HG02970 (cell line): Measurements from ENCODE around the gene ASF1B.

Experiments used
- ATAC-seq: cut with Tn5 transposase; IDR thresholded peaks from one replicate; pipeline ENCODE4 v1.9.1; 2021; ENCODE audit warnings: mild to moderate bottlenecking, moderate library complexity, moderate number of reproducible peaks; ENCODE audit not compliant: unreplicated experiment, low FRiP score

Gene ASF1B

DNA sequence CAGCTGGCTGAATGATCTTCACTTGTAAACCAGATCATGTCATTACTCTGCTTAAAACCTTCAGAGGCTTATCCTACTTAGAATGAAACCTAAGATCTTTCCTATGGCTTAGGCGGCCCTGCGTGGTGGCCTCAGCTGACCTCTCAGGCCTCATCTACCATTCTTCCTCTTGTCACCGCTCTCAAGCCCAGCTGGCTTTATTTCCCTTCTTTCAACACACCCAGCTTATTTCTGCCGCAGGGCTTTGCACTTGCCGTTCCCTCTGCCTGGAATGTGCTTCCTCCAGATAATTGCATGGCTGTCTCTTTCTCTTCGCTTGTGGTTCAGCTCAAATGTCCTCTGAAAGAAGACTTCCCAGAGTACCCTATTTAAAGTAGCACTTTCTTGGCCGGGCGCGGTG lies 3.6 kb upstream of the ASF1B start:
- ATAC-seq = no peak

DNA sequence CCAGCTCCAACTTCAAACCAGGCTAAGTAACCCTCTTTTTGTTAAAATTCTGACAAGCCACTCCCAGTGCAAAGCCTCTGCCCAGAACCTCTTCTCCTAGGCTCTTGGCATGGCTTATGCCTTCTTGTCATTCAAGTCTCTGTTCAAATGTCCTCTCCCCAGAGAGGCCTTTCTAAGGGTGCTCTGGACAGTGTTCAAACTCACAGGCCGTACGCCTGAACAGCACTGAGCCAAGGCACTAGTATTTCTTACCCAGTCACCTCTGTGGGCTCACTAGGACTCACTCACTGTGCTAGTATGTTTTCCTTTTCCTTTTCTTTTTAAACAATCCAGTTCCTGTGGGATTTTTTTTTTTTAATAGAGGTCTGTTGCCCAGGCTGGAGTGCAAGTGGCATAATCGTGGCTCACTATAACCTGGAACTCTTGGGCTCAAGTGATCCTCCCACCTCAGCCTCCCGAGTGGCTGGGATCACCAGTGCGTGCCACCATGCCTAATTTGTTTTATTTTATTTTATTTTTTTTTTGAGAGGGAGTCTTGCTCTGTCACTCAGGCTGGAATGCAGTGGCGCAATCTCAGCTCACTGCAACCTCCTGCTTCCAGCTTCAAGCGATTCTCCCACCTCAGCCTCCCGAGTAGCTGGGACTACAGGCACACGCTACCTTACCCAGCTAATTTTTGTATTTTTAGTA lies 2.3 kb upstream of the ASF1B start:
- ATAC-seq = no peak

DNA sequence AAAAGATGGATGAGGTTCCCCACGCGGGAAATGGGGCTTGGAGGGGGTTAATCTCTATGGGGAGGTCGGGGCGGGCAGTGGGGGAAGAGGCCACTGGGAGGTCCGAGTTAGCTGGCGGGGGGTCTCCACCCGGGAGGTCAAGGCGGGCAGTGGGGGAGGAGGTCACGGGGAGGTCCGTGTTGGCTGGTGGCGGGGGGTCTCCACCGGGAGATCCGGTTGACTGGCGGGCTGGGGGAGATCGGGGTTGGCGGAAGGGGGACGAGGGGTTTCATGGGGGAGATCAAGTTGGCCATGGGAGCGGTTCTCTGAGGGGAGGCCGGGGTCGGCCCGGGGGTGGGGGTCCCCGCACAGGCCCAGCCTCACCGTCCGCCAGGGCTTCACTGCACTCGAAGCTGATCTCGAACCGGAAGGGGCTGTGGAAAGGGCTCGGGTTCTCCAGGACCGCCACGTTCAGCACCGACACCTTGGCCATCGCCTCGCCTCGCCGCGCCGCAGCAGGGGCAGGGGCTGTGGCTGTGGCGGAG lies 342 bp downstream of the ASF1B start:
- ATAC-seq = no peak

DNA sequence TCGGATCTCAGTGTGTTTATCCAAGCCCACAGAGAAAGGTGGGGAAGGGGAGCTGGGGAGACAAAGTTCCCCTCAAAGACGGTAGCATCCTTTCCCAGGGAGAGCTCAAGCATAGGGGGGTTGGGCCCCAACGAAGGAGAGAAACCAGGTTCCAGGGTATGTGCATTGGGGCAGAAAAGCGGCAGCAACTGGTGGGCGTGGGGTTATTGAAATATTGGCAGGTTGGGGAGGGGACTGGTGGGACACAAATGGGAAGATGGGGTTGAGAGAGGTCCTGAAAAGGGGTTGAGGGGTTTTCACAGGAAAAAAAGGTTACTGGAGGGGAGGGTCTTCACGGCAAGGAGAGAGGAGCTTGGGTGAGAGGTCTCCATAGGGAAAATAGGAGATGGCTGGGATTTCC lies 1.0 kb downstream of the ASF1B start:
- ATAC-seq = no peak

DNA sequence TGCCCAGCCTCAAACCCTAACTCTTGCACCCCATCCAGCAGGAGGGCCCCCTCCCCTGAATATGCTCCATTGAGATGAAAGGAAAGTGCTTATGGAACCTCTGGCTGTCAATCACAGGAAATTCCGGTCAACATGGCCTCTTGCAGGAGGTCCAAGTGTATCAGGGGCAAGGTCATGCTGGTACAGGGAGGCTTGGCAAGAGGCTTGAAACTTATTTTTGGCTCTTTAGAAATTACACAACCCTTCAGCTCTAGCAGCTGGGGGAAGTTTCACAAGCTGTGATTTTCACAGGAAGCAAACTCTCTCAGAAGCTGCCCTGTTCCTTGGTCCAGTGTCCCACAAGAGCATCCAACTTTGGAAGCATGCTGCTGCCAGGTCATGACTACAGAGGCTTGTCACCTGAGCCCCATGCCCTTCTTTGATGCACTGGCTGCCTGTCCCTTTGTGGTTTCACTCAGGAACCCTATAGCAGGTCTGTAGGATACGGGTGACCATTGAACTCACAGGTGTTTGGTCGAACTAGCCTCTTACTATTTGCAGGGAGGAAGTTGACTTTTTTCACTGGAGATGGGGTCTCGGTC lies 8.4 kb downstream of the ASF1B start:
- ATAC-seq = no peak

DNA sequence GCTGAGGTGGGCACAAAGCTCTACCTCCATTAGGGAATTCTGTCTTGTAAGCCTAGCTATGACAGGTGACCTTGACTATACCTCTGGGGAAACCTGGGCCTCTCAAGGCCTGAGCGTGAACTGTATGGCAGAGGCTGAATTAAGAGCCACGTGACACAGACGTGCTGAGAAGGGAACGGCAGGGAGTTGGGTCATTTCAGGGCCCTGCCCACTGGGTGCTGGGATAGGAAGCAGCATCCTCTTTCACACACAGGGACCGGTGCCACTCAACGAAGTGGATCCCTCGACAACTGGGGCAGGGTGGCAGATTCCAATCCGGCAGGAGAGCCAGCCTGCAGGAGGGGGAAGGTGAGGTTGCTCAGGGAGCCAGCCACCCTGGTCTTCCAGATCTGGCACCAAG lies 9.2 kb downstream of the ASF1B start:
- ATAC-seq = no peak

DNA sequence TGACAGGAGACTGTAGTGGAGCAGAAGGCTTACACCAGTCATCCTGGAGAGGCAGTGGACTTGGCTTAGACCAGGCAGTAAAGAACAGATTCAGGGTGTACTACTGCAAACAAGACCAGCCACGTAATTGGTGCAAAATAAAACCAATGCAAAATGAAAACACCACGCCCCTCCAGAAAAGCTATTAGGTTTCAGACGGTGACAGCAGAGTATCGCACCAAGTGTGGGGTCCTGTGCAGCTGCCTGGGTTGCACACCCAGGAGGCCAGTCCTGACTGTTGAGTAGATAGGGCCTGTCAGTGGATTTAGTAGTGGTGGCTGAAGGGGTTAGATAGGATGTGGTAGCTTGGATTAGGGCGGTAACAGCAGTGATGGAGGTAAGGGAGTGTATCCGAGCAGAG lies 13.5 kb downstream of the ASF1B start:
- no peak for ATAC-seq

DNA sequence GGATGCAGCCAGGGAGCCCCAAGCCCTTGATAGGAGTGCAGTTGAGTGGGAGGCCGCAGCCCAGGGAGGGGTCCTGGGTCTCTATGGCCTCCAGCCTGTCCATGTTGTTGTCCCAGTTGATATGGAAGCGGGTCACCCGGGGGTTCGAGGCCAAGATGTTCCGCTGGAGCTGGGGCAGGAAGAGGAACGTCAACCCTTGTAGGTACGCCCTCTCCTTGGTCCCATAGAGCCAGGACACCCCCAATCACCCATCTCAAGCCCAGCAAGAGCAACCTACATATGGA lies 15.9 kb downstream of the ASF1B start:
- ATAC-seq = no peak

DNA sequence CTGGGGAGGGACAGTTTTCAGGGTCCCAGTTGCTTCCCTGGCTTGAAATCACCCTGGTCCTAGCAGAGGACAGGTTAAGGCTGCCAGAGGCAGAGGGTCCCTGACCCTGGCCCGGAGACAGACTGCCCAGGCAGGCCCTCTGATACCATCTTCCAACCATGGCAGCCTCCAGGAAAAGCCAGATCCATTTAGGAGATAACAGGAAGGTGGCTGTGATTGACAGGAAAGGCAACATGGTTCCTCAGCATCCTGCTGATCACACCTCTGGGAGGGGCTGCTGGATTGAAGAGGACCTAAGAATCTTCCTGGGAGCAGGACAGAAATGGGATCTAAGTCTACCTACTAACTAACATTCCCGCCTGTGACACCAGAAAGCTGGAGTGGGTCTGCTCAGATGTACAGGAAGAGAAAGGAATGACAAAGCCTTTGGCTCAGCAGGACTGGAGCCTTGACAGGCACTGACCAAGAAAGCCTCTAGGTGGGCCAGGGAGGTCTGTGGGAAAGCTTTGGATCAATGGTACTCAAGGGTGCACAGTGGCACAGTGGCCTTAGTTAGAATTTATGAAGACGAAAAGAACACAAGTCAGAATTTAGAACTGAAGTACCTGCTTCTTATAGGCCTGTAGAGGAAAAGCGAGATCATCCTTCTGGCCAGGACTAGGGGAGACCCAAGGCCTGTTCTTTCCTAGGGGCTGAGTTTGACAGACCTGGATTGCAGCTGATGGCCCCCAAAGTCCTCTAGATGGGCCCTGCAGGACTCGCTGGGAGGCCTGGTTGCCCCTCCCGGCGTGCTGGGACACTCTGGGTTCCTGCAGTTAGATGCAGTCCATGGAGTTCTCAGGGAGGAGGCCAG lies 16.5 kb downstream of the ASF1B start:
- ATAC-seq = no peak

DNA sequence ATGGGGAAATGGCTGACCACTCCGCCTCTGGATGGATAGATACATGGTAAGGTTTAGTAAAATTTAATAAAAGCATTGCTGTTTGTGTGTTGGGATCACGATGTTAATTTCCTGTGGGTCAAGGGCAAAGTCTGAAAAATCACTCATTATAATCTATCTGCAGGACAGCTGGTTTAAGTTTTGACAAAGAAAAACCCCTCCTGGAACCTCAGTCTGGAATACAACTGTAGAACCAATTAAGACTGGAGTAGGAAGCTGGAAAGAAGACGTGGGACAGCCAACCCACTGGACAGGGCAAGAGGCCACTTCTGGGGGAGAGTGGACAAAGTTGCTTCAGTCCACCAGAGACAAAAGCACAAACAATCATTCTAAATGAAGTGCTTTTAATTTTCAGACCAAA lies 17.2 kb downstream of the ASF1B start:
- no peak for ATAC-seq

DNA sequence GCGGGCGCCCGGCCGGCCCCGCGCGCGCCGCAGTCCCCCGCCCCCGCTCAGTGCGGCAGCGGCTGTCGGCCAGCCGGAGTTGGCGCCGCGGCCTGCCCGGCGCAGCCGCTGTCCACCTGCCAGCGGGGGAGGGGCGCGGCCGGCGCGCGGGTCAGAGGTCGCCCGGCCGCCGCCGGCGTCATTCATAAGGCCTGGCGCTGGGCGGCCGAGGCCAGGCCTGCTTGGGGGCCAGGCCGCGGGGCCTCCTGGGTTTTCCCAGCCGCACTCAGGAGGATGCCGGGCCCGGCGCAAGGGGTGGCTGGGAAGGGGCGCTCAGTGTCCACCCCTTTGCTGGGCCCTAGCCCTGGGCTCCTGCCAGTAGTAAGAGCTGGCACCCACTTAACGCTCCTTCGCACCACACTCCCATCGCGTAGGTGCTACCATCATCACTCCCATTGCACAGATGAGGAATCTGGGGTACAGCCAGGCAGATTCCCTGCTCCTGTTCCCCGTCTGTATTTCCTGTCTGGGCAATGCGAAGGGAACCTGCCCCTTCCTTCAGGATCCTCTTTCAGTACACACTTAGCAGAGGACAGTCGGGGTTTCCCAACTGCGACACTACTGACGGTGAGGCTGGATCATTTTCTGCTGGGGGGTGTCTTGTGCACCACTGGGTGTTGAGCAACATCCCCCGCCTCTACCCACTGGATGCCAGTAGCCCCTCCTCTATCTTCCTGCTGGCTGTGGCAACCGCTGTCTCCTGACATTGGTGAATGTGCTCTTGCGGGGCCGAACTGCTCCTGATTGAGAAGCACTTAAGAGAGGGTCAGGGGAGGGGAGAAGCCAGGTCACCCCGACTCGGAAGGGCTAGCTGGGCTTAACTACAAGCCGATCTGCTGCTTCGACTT lies 18.0 kb downstream of the ASF1B start:
- ATAC-seq = no peak

DNA sequence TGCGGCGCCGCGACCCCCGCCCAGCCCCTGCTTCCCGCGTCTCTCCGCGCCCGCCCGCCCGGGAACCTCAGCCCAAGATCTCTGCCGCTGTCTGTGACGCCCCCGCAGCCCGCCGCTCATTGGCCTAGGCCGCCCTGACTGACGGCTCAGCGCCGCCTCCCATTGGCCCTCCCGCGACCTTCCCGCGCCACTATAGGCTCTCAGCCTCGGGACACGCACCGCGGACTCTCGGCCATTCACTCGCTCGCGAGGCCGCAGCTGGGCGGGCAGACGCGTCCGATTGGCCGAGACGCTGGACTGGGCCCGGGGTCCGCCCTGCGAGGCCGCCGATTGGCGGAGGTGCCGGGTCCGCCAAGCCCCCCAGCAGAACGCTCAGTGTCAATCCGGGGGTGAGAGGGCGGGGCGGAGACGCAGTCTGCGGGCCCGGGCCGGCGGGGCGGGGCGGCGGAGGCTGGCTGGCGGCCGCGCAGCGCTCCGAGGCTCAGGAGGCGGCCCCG lies 18.7 kb downstream of the ASF1B start, which contains the start of gene PRKACA:
Gene PRKACA (minus strand): TSS at position 95 of the 497 bp plus-strand sequence. CDS start 215 bp downstream, outside the sequence.
- peak; percentile 95 for ATAC-seq

DNA sequence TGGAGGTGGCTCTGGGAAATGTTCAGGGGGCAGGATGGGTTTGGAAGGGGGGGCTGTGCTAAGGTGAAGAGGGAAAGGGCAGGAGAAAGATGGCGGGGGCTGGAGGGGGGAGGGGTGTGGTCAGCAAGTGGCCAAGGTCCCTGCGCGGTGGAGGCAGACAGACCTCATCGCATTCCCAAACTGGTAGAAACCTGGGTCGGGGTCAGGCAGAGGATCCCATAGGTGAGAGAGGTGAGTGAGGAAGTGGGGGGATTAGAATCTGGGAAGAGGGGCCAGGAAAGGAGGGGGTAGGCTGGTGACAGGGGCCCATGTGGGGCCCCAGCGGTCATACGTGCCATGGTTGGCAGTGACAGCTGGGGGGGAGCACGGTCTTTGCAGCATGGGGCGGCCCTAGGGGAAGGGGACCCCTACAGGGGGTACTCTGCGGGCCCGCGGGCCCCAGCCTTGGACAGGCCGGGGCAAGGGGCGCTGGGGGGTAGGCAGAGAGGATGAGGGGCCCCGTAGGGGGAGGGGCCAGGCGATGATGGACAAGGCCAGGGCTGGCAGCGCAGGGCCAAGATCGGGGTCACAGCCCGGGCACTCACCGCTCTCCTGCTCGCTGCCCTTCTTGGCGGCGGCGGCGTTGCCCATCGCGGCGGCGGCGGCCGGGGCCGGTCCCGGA lies 19.3 kb downstream of the ASF1B start:
- no peak for ATAC-seq

DNA sequence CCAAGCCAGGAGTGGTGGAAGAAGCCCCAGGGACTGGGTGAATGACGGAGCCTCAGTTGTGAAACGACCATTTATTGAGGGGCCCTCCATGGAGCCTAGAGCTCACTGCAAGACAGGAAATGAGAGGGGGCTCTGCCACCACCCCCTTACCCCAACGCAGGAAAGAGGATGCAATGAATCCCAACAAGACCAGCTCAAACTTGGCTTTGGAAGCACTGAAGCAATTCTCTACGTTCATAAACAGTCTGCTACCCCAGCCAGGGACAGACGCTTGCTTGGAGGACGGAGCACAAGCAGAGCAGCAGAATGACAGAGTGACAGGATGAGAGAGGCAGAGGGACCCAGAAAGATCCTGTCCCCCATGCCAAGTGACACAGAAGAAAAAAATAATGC lies 19.9 kb downstream of the ASF1B start:
- no peak for ATAC-seq

DNA sequence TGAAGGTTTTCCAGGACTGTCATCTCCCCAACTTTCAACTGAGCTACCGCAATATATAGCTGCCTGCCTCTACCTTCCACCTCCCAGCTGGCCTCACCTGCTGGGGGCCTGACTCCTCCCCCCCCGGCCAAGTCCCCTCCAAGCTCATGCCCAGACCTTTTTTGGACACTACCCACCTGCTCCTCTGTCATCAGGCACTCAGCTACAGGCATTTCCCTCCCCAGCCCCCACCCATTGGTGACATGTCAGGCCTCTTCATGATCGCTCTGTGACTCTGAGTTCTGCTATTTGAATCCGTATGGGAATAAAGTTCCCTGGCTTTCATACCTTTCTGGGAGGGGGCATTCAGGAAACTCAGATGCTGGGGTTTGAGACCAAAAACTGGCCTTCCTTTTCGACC lies 20.6 kb downstream of the ASF1B start:
- ATAC-seq = no peak

DNA sequence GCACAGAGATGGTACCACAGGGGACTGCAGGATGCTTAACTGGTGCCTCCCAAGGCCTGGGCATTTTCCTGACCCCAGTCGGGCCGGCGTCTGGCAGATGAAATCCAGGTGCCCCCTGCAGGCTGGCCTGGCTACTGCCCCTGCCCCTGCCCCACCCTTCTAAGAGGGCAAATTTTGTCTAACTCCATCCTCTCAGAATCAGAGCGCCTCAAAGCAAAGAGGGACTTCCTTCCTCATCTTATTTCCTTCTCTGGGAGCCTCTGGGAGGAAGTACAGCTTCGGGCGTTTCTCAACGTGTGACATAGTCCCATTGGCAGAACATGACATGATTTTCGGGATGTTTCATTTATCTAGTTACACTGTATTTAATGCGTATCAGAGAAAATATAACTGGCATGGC lies 21.5 kb downstream of the ASF1B start:
- ATAC-seq = no peak

DNA sequence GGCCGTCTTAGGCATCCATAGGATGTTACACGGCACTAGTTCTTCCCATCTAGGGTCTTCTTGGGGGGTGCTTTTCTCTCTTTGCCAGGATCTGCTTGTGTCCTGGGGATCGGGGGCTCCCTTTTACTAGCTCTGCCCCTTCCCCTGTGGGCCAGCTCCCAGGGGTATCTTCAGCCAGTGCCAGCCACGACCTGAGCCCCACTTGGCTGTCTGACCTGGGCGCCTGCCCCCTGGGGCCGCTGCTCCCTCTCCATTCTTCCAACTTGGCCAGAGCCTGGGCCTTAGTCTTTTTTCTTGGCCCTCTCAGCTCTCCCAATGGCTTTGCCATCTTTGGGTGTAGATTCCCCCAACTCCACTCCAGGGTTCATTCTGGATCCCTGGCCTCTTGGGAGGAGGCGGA lies 21.9 kb downstream of the ASF1B start:
- ATAC-seq = no peak

DNA sequence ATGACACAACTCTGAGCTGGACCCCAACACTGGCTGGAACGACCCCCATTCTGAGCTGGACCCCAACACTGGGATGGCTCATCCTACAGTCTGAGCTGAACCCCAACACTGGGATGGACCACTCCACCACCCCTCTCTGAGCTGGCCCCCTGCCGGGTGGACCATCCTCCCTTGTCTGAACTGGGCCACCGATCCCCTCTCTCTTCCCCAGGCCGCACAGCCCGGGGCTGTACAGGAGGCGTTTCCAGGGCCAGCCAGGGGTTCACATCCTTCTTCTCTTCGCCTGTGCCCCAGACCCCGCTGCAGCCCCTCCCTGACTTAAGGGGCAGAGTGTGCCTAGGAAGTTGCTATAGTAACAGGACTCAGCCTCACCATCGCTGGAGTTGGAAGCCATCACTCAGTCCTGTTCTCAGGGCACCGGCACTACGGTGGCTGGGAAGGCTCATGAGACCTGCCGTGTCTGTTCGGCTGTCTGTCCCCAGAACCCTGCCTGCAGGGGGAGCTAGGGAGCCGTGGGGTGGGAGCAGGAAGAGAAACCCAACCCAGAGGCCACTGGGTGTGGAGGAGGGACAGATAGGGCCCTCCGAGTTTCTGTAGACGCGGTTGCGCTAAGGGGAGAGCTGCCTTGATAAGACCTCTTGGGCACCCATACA lies 22.5 kb downstream of the ASF1B start:
- ATAC-seq = no peak

DNA sequence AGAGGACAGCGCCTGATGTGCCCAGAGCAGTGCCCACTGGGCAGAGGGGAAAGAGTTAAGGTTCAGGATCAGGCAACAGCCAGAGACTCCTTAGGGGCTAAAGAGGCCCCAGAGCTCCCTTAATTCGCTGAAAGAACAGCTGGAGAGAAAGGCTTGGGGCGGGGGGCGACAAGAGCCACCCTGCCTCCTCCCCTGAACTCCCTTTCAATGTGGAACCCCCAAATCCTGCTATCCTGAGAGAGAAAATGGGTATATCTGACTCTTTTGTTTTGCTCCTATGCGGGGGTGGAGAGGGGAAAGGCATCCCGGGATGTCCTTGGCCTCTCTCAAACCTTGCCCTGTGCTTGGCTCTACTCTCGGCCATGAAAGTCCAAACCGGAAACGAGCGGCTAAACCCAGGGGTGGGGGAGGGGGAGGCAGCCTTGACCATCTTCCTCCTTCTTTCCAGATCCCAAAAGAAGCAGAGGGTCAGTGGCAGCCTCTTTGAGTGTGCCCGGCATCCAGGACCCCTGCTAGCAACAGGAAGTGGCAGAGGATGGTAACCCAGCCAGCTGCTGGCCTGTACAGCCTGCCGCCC lies 23.5 kb downstream of the ASF1B start:
- ATAC-seq = no peak
